KOPT-K1 (cell line): ENCODE results near the gene NACA.

Experiments
- H3K27ac ChIP-seq: fragments of 200-600 bp; sonication (generic); 2 replicates; pipeline ENCODE4 v1.5.1; 2016; ENCODE audit warnings: antibody characterized with exemption, mild to moderate bottlenecking, low read depth, low read length; ENCODE audit not compliant: poor library complexity, severe bottlenecking
- H3K36me3 ChIP-seq: fragments of 200-600 bp; sonication (generic); 2 replicates; pipeline ENCODE4 v1.5.1; 2017; ENCODE audit warnings: antibody characterized with exemption, mild to moderate bottlenecking, low read length, moderate library complexity; ENCODE audit not compliant: insufficient read depth
- H3K9me3 ChIP-seq: fragments of 200-600 bp; sonication (generic); 2 replicates; pipeline ENCODE4 v1.5.1; 2017; ENCODE audit warnings: antibody characterized with exemption, low read length, mild to moderate bottlenecking; ENCODE audit not compliant: insufficient read depth, poor library complexity, severe bottlenecking

The NACA gene

GRCh38 chr12:56684745-56685359 is 40.2 kb downstream of the NACA start:
- Histone ChIP-seq H3K27ac (peak overlapping the region; percentile 98), H3K36me3 (peaks cover 70% of the 10 kb centered on the region), H3K9me3 (no peaks in the 10 kb centered on the region)

GRCh38 chr12:56682323-56682722 is 42.8 kb downstream of the NACA start:
- Histone ChIP-seq H3K9me3 (no peaks in the 10 kb centered on the region), H3K27ac (no peak overlapping the region), H3K36me3 (peaks cover 95% of the 10 kb centered on the region)

- Histone ChIP-seq H3K9me3 (no peaks in the 10 kb centered on the region), H3K36me3 (peaks cover 96% of the 10 kb centered on the region), H3K27ac (no peak overlapping the region)
Observed at GRCh38 chr12:56679883-56680575, 45.1 kb downstream of the NACA start.

GRCh38 chr12:56678852-56679251 is 46.2 kb downstream of the NACA start:
- no peak overlapping the region for H3K27ac ChIP-seq
- H3K9me3 ChIP-seq: no peaks in the 10 kb centered on the region
- peaks cover 91% of the 10 kb centered on the region for H3K36me3 ChIP-seq

GRCh38 chr12:56677680-56678079 is 47.4 kb downstream of the NACA start:
- Histone ChIP-seq H3K36me3 (peaks cover 94% of the 10 kb centered on the region), H3K27ac (no peak overlapping the region), H3K9me3 (no peaks in the 10 kb centered on the region)

- Histone ChIP-seq H3K36me3 (peaks cover 94% of the 10 kb centered on the region), H3K27ac (no peak overlapping the region)
Observed at GRCh38 chr12:56676851-56677580, 48.1 kb downstream of the NACA start.

GRCh38 chr12:56671608-56672007 is 53.5 kb downstream of the NACA start:
- peaks cover 94% of the 10 kb centered on the region for H3K36me3 ChIP-seq
- no peaks in the 10 kb centered on the region for H3K9me3 ChIP-seq
- no peak overlapping the region for H3K27ac ChIP-seq

More at GRCh38 chr12:56676851-56677580, 48.1 kb downstream of the NACA start:
- H3K9me3 ChIP-seq: no peaks in the 10 kb centered on the region

- Histone ChIP-seq H3K9me3 (no peaks in the 10 kb centered on the region), H3K27ac (no peak overlapping the region), H3K36me3 (peaks cover 94% of the 10 kb centered on the region)
Observed at GRCh38 chr12:56670836-56671235, 54.3 kb downstream of the NACA start.

GRCh38 chr12:56668197-56668457 is 57.0 kb downstream of the NACA start:
- Histone ChIP-seq H3K36me3 (peaks cover 100% of the 10 kb centered on the region), H3K9me3 (no peaks in the 10 kb centered on the region), H3K27ac (no peak overlapping the region)
